ENCODE results near the gene HMGN4.
A peak's percentile ranks its signal among the peaks of the same experiment; 100 is the strongest.
"Not testable (repeated sequence)": the region's sequence is repeated elsewhere in the genome, so short reads cannot be mapped to it uniquely, and the experiment has no call there.

HMGN4 gene

GRCh38 chr6:26522486-26523228 is 15.5 kb upstream of the HMGN4 start:
- not testable (repeated sequence) for DNase-seq

GRCh38 chr6:26524314-26524713 is 13.9 kb upstream of the HMGN4 start:
- not testable (repeated sequence) for DNase-seq

- no peak for DNase-seq
Observed at GRCh38 chr6:26524722-26525370, 13.3 kb upstream of the HMGN4 start.

- DNase-seq: no peak
Observed at GRCh38 chr6:26525838-26526237, 12.3 kb upstream of the HMGN4 start.

GRCh38 chr6:26526928-26527327 is 11.2 kb upstream of the HMGN4 start:
- no peak for DNase-seq

- DNase-seq: no peak
Observed at GRCh38 chr6:26530203-26530602, 8.0 kb upstream of the HMGN4 start.

GRCh38 chr6:26531897-26532296 is 6.3 kb upstream of the HMGN4 start:
- DNase-seq: no peak

GRCh38 chr6:26532699-26533531 is 5.3 kb upstream of the HMGN4 start:
- DNase-seq: peak; percentile 75

- no peak for DNase-seq
Observed at GRCh38 chr6:26533532-26533931, 4.6 kb upstream of the HMGN4 start.

- DNase-seq: peak; percentile 56
Observed at GRCh38 chr6:26534681-26535465, 3.3 kb upstream of the HMGN4 start.

- no peak for DNase-seq
Observed at GRCh38 chr6:26536571-26537159, 1.5 kb upstream of the HMGN4 start.

- DNase-seq: peak; percentile 85
Observed at GRCh38 chr6:26537160-26537845, 863 bp upstream of the HMGN4 start.

- DNase-seq: no peak
Observed at GRCh38 chr6:26538572-26538902, 371 bp downstream of the HMGN4 start.

GRCh38 chr6:26539071-26539615 is 977 bp downstream of the HMGN4 start:
- DNase-seq: no peak

- no peak for DNase-seq
Observed at GRCh38 chr6:26541579-26541978, 3.4 kb downstream of the HMGN4 start.

- DNase-seq: no peak
Observed at GRCh38 chr6:26543953-26544352, 5.8 kb downstream of the HMGN4 start.

GRCh38 chr6:26544473-26544872 is 6.3 kb downstream of the HMGN4 start:
- no peak for DNase-seq

- no peak for DNase-seq
Observed at GRCh38 chr6:26545627-26546026, 7.5 kb downstream of the HMGN4 start.

GRCh38 chr6:26547363-26547762 is 9.2 kb downstream of the HMGN4 start:
- DNase-seq: not testable (repeated sequence)

- DNase-seq: peak; percentile 39
Observed at GRCh38 chr6:26550250-26550993, 12.3 kb downstream of the HMGN4 start.

GRCh38 chr6:26552205-26552604 is 14.0 kb downstream of the HMGN4 start:
- DNase-seq: no peak
